HuH-7 (cell line): ENCODE measurements around the gene LAMA5.

Experiments used
- DNase-seq: peaks from one replicate; pipeline ENCODE4 v3.0.0; 2011; ENCODE audit warnings: low spot score

The LAMA5 gene

GRCh38 chr20:62369815-62370114 lies 2.7 kb upstream of the LAMA5 start:
- no peak for DNase-seq

- DNase-seq = peak; percentile 89
These were observed 2.1 kb upstream of the LAMA5 start for GRCh38 chr20:62368976-62369814.

- peak; percentile 97 for DNase-seq
These were observed 1.4 kb upstream of the LAMA5 start for GRCh38 chr20:62368392-62368975.

GRCh38 chr20:62367633-62368391 lies 700 bp upstream of the LAMA5 start:
- peak; percentile 70 for DNase-seq

GRCh38 chr20:62366370-62367135 lies 559 bp downstream of the LAMA5 start:
- DNase-seq = peak; percentile 91

GRCh38 chr20:62365814-62366369 lies 1.2 kb downstream of the LAMA5 start:
- peak; percentile 74 for DNase-seq

GRCh38 chr20:62364911-62365736 lies 2.0 kb downstream of the LAMA5 start:
- DNase-seq = no peak

GRCh38 chr20:62363920-62364851 lies 2.9 kb downstream of the LAMA5 start:
- no peak for DNase-seq

GRCh38 chr20:62362991-62363919 lies 3.9 kb downstream of the LAMA5 start:
- DNase-seq = no peak

GRCh38 chr20:62362590-62362940 lies 4.5 kb downstream of the LAMA5 start:
- DNase-seq = no peak

- peak; percentile 62 for DNase-seq
These were observed 5.1 kb downstream of the LAMA5 start for GRCh38 chr20:62361799-62362589.

- no peak for DNase-seq
These were observed 6.0 kb downstream of the LAMA5 start for GRCh38 chr20:62360854-62361798.

GRCh38 chr20:62359491-62360121 lies 7.5 kb downstream of the LAMA5 start:
- no peak for DNase-seq

- no peak for DNase-seq
These were observed 8.0 kb downstream of the LAMA5 start for GRCh38 chr20:62359043-62359490.

- DNase-seq = no peak
These were observed 8.7 kb downstream of the LAMA5 start for GRCh38 chr20:62358171-62359042.
